Upper lobe of left lung (tissue), 4 donors: ENCODE results near the gene GADD45GIP1.

ENCODE experiments used
- EP300 ChIP-seq, 4 donors: sonication (generic); formaldehyde crosslinking; IDR thresholded peaks; one replicate each; pipeline ENCODE4 v1.5.1; 2017; ENCODE audit warnings: antibody characterized with exemption in 4 of 4, control low read depth in 2 of 4
- POLR2A ChIP-seq, 4 donors: fragments of 450-650 bp; IDR thresholded peaks; one replicate each; pipeline ENCODE4 v1.5.1; 2016 to 2017; ENCODE audit warnings: antibody characterized with exemption in 4 of 4, mild to moderate bottlenecking in 2 of 4
- TF ChIP-seq, protein P1 (sequence below), 6 experiments: fragments of 450-650 bp in 4 of 6; fragments of 200-600 bp in 2 of 6; sonication (generic) in 2 of 6; IDR thresholded peaks; one replicate each; pipeline ENCODE4 v1.5.1; 2016 to 2019; ENCODE audit warnings: antibody characterized with exemption in 6 of 6

DNA sequence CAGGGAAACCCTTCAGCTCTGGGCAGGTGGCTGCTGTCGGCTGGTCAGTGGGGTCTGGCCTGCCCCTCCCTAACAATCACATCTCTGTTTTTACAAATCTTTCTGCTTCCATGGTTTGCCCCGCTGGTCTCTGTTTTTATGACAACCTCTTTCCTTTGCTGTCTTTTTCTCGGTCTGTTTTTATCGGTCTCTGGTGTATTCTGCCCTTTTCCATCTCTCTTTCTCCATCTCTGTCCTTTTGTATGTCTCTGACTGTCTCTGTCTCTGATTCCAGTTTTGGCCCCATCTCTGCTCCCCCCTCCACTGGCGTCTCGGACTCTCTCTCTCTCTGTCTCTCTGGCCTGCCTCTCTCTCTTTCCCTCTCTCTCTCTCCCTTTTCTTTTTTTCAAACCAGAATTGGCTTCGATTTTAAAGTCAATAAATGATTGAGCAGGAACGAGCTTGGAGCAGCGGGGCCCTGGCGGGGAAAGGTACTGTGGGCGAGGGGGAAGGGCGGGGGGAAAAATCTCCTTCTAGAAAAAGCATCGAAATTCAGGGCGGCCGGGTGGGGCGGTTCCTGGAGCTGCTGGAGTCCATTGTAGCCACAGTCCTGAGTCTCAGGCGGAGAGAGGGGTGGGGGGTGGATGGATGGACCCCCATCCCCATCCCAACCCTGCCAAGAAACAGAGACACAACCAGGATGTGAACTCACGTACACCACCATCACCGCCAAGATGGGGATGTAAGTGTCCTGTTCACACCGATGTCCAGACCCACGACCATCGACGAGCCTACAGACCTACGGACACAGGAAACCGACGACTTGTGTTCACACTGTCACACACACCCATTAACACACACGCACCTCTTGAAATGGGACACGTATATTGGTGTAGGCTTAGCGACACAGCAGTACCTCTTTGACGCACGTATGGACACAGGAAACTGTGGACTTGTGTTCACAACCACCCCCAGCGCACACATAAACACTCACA is 41.2 kb upstream of the GADD45GIP1 start:
- TF ChIP-seq, protein P1, sequence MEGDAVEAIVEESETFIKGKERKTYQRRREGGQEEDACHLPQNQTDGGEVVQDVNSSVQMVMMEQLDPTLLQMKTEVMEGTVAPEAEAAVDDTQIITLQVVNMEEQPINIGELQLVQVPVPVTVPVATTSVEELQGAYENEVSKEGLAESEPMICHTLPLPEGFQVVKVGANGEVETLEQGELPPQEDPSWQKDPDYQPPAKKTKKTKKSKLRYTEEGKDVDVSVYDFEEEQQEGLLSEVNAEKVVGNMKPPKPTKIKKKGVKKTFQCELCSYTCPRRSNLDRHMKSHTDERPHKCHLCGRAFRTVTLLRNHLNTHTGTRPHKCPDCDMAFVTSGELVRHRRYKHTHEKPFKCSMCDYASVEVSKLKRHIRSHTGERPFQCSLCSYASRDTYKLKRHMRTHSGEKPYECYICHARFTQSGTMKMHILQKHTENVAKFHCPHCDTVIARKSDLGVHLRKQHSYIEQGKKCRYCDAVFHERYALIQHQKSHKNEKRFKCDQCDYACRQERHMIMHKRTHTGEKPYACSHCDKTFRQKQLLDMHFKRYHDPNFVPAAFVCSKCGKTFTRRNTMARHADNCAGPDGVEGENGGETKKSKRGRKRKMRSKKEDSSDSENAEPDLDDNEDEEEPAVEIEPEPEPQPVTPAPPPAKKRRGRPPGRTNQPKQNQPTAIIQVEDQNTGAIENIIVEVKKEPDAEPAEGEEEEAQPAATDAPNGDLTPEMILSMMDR (IDR thresholded peaks at IDR 0.05), result no peak
- TF ChIP-seq POLR2A (IDR thresholded peaks at IDR 0.05) (no peak), EP300 (IDR thresholded peaks at IDR 0.05) (no peak)
